ENCODE data around the gene MSI2. TPM values are rescaled to one million over a fixed set of nuclear protein-coding genes. Genes with fewer than 3 reads are reported as not detected.

Gene MSI2
- total RNA-seq, 1 donor from 2014 or later: 33.8 TPM

GRCh38 chr17:57278740-57279387 is 22.5 kb downstream of the MSI2 start:
- no peaks in the 10 kb centered on the region for H3K36me3 ChIP-seq (ENCODE audit: control insufficient read depth, insufficient read depth, low read length)
- TF ChIP-seq CTCF (IDR thresholded peaks at IDR 0.05; ENCODE audit: insufficient read depth, low read length, poor library complexity, severe bottlenecking): no peak
- no peaks in the 10 kb centered on the region for H3K27me3 ChIP-seq (ENCODE audit: control insufficient read depth, insufficient read depth, low read length)
- H3K4me3 ChIP-seq (ENCODE audit: low read depth, low read length): no peak overlapping the region
- no peak for DNase-seq (ENCODE audit: low read depth)

GRCh38 chr17:57279432-57279831 is 23.1 kb downstream of the MSI2 start:
- no peak overlapping the region for H3K4me3 ChIP-seq (ENCODE audit: low read depth, low read length)
- no peaks in the 10 kb centered on the region for H3K36me3 ChIP-seq (ENCODE audit: control insufficient read depth, insufficient read depth, low read length)
- H3K27me3 ChIP-seq (ENCODE audit: control insufficient read depth, insufficient read depth, low read length): no peaks in the 10 kb centered on the region
- TF ChIP-seq CTCF (IDR thresholded peaks at IDR 0.05; ENCODE audit: insufficient read depth, low read length, poor library complexity, severe bottlenecking): no peak
- no peak for DNase-seq (ENCODE audit: low read depth)

- Histone ChIP-seq H3K27me3 (ENCODE audit: control insufficient read depth, insufficient read depth, low read length) (no peaks in the 10 kb centered on the region), H3K4me3 (ENCODE audit: low read depth, low read length) (no peak overlapping the region), H3K36me3 (ENCODE audit: control insufficient read depth, insufficient read depth, low read length) (no peaks in the 10 kb centered on the region)
- no peak for DNase-seq (ENCODE audit: low read depth)
- no peak for TF ChIP-seq CTCF (IDR thresholded peaks at IDR 0.05; ENCODE audit: insufficient read depth, low read length, poor library complexity, severe bottlenecking)
Observed at GRCh38 chr17:57281887-57282286, 25.6 kb downstream of the MSI2 start.

- no peak for TF ChIP-seq CTCF (IDR thresholded peaks at IDR 0.05; ENCODE audit: insufficient read depth, low read length, poor library complexity, severe bottlenecking)
- H3K36me3 ChIP-seq (ENCODE audit: control insufficient read depth, insufficient read depth, low read length): no peaks in the 10 kb centered on the region
- no peaks in the 10 kb centered on the region for H3K27me3 ChIP-seq (ENCODE audit: control insufficient read depth, insufficient read depth, low read length)
- no peak for DNase-seq (ENCODE audit: low read depth)
- H3K4me3 ChIP-seq (ENCODE audit: low read depth, low read length): no peak overlapping the region
Observed at GRCh38 chr17:57282296-57282695, 26.0 kb downstream of the MSI2 start.

- Histone ChIP-seq H3K4me3 (ENCODE audit: low read depth, low read length) (no peak overlapping the region), H3K27me3 (ENCODE audit: control insufficient read depth, insufficient read depth, low read length) (no peaks in the 10 kb centered on the region), H3K36me3 (ENCODE audit: control insufficient read depth, insufficient read depth, low read length) (no peaks in the 10 kb centered on the region)
- no peak for DNase-seq (ENCODE audit: low read depth)
- TF ChIP-seq CTCF (IDR thresholded peaks at IDR 0.05; ENCODE audit: insufficient read depth, low read length, poor library complexity, severe bottlenecking): no peak
Observed at GRCh38 chr17:57283203-57283971, 27.1 kb downstream of the MSI2 start.
